HepG2 (cell line): ENCODE results near the gene NT5C2. TPM values are rescaled to one million over a fixed set of nuclear protein-coding genes. Genes with fewer than 3 reads are reported as not detected.

Experiments used
- ELF1 ChIP-seq: sonication (generic); formaldehyde crosslinking; IDR thresholded peaks from 2 replicates; pipeline ENCODE4 v1.4.0; 2020; ENCODE audit warnings: missing genetic modification reagents
- GPN1 ChIP-seq: sonication (generic); formaldehyde crosslinking; IDR thresholded peaks from 2 replicates; pipeline ENCODE4 v1.5.1; 2020; ENCODE audit warnings: missing genetic modification reagents, borderline replicate concordance
- HMG20A ChIP-seq: IDR thresholded peaks from 2 replicates; pipeline ENCODE4 v1.6.1; 2016; ENCODE audit warnings: borderline replicate concordance
- KLF11 ChIP-seq: IDR thresholded peaks from 2 replicates; pipeline ENCODE4 v1.6.1; 2016; ENCODE audit warnings: missing compliant biosample characterization
- MED13 ChIP-seq: sonication (generic); formaldehyde crosslinking; IDR thresholded peaks from 2 replicates; pipeline ENCODE4 v1.5.0; 2020; ENCODE audit warnings: missing genetic modification reagents
- MEIS1 ChIP-seq: sonication (generic); formaldehyde crosslinking; IDR thresholded peaks from 2 replicates; pipeline ENCODE4 v1.9.0; 2021; ENCODE audit warnings: mild to moderate bottlenecking, missing genetic modification reagents, moderate library complexity, borderline replicate concordance
- NFE2L2 ChIP-seq: fragments of 150-350 bp; IDR thresholded peaks from 2 replicates; pipeline ENCODE4 v1.6.1; 2014; ENCODE audit warnings: low read length
- PAF1 ChIP-seq: IDR thresholded peaks from 2 replicates; pipeline ENCODE4 v1.6.1; 2016; ENCODE audit warnings: missing genetic modification reagents, missing compliant biosample characterization
- PHF21A ChIP-seq: sonication (generic); formaldehyde crosslinking; IDR thresholded peaks from 2 replicates; pipeline ENCODE4 v1.5.0; 2020; ENCODE audit warnings: mild to moderate bottlenecking, missing genetic modification reagents
- POLR2AphosphoS5 ChIP-seq: IDR thresholded peaks from 2 replicates; pipeline ENCODE4 v1.6.1; 2012; ENCODE audit warnings: low read depth, low read length
- TGIF2 ChIP-seq: IDR thresholded peaks from 2 replicates; pipeline ENCODE4 v1.6.1; 2016; ENCODE audit warnings: control low read depth, missing compliant biosample characterization
- TOPORS ChIP-seq: sonication (generic); formaldehyde crosslinking; IDR thresholded peaks from 2 replicates; pipeline ENCODE4 v1.8.0; 2023; ENCODE audit warnings: mild to moderate bottlenecking, missing genetic modification reagents
- ZNF205 ChIP-seq: IDR thresholded peaks from 2 replicates; pipeline ENCODE4 v1.6.1; 2018; ENCODE audit warnings: missing biosample characterization, missing genetic modification reagents
- ZNF296 ChIP-seq: sonication (generic); formaldehyde crosslinking; conservative IDR thresholded peaks from 2 replicates; pipeline ENCODE4 v1.5.0; 2020; ENCODE audit warnings: mild to moderate bottlenecking, missing genetic modification reagents
- ZNF558 ChIP-seq: sonication (generic); formaldehyde crosslinking; IDR thresholded peaks from 2 replicates; pipeline ENCODE4 v1.9.0; 2022; ENCODE audit warnings: mild to moderate bottlenecking, missing genetic modification reagents, borderline replicate concordance
- polyA plus RNA-seq, 8 experiments: library from polyadenylated mRNA; depleted of rRNA in 3 of 8; stranded (reverse) in 7 of 8; unstranded in 1 of 8; fragments of >200 nt; fragmentation: Illumina TruSeq in 4 of 8; extraction: Trizol in 4 of 8; gene quantifications; 2 replicates each; pipeline versions ENCODE4 v1.2.1 to v1.2.3, GENCODE V29; 2011 to 2016; ENCODE audit warnings: low read depth in 4 of 8, missing spikeins in 1 of 8, mixed read lengths in 1 of 8; ENCODE audit not compliant: insufficient read depth in 1 of 8
- total RNA-seq, 5 experiments: library from RNA; depleted of rRNA; stranded (reverse); fragments of >200 nt; fragmentation: Illumina TruSeq; extraction: Trizol; gene quantifications; 2 replicates each; pipeline ENCODE4 v1.2.3, GENCODE V29; 2016; ENCODE audit warnings: low read depth in 1 of 5
- TF ChIP-seq, protein P1 (sequence below), 2 experiments: sonication (generic) in 1 of 2; formaldehyde crosslinking in 1 of 2; IDR thresholded peaks; 2 replicates each; pipeline versions ENCODE4 v1.6.1 to v1.9.0; 2014 to 2022; ENCODE audit warnings: antibody characterized with exemption in 1 of 2, borderline replicate concordance in 1 of 2, inconsistent platforms in 1 of 2, low read depth in 1 of 2, missing genetic modification reagents in 1 of 2
- TF ChIP-seq, protein P2 (sequence below): IDR thresholded peaks from 2 replicates; pipeline ENCODE4 v1.6.1; 2012; ENCODE audit warnings: low read length, improper control_type of control experiment
- TF ChIP-seq, protein P3 (sequence below): sonication (generic); formaldehyde crosslinking; IDR thresholded peaks from 2 replicates; pipeline ENCODE4 v1.4.0; 2020; ENCODE audit warnings: missing genetic modification reagents

NT5C2 gene
- total and polyA plus RNA-seq, 2 of the 13 experiments (the other 11 are each of a cell fraction or from before 2014, with no cell fraction given), result 40.6 to 55.2 TPM

DNA sequence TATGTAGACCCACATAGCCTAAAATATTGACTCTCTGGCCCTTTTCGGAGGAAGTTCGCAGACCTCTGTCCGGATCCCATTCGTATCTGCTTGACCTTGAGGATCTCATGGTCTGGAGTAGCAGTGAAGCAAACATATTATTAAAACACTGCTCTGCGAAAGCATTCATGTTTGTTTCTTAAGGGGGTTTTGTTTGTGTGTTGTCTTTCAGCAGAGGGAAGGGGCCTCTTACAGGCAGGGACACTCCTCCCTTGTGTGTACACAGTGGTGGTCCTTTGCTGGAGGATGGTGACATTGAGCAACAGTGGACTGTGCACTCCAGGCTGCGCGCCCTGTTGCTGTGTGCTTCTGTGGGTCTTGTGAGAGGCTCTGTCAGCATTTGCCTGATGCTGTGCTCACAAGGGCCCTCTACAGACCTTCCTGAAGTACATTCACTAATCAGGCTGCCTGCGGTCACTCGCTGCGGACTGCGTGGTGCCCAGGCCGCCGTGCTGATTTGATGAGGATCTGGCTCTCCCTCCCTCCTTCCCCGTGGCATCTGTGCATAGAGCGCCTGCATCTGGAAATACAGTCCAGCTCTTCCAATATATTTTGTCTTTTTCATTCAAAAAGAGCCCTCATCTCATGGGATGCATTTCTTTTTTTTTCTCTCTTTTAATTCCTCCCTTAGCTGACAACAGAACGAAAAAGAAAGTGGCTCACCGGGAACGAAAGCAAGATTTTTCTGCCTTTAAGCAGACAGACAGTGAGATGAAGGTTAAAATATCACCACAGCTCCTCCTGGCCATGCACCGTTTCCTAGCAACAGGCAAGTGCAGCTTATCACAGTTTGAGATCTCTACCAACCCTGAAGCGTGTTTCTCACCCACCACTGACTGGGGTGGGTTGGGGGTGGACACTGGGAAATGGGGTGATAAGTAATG is 139.2 kb downstream of the NT5C2 start (continued):
- TF ChIP-seq, protein P1, sequence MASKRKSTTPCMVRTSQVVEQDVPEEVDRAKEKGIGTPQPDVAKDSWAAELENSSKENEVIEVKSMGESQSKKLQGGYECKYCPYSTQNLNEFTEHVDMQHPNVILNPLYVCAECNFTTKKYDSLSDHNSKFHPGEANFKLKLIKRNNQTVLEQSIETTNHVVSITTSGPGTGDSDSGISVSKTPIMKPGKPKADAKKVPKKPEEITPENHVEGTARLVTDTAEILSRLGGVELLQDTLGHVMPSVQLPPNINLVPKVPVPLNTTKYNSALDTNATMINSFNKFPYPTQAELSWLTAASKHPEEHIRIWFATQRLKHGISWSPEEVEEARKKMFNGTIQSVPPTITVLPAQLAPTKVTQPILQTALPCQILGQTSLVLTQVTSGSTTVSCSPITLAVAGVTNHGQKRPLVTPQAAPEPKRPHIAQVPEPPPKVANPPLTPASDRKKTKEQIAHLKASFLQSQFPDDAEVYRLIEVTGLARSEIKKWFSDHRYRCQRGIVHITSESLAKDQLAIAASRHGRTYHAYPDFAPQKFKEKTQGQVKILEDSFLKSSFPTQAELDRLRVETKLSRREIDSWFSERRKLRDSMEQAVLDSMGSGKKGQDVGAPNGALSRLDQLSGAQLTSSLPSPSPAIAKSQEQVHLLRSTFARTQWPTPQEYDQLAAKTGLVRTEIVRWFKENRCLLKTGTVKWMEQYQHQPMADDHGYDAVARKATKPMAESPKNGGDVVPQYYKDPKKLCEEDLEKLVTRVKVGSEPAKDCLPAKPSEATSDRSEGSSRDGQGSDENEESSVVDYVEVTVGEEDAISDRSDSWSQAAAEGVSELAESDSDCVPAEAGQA (IDR thresholded peaks at IDR 0.05; ENCODE audit: low read depth), result peak; percentile 70; the same call in 1 of the 2 replicates
- TF ChIP-seq, protein P1 (CRISPR knock-in tag; IDR thresholded peaks at IDR 0.05; ENCODE audit: borderline replicate concordance), result 0 out of 2 replicates have a peak, but pooled peaks have one; percentile 27
- TF ChIP-seq ELF1 (CRISPR knock-in tag), result peak; percentile 57
- TF ChIP-seq NFE2L2, result no peak
- 0 out of 2 replicates have a peak, but pooled peaks have one; percentile 32 for TF ChIP-seq MEIS1
- peak; percentile 86 for TF ChIP-seq TGIF2
- TF ChIP-seq ZNF558 (CRISPR knock-in tag), result no peak; the same call in 1 of the 2 replicates
- peak; percentile 82 for TF ChIP-seq HMG20A
- TF ChIP-seq, protein P2, sequence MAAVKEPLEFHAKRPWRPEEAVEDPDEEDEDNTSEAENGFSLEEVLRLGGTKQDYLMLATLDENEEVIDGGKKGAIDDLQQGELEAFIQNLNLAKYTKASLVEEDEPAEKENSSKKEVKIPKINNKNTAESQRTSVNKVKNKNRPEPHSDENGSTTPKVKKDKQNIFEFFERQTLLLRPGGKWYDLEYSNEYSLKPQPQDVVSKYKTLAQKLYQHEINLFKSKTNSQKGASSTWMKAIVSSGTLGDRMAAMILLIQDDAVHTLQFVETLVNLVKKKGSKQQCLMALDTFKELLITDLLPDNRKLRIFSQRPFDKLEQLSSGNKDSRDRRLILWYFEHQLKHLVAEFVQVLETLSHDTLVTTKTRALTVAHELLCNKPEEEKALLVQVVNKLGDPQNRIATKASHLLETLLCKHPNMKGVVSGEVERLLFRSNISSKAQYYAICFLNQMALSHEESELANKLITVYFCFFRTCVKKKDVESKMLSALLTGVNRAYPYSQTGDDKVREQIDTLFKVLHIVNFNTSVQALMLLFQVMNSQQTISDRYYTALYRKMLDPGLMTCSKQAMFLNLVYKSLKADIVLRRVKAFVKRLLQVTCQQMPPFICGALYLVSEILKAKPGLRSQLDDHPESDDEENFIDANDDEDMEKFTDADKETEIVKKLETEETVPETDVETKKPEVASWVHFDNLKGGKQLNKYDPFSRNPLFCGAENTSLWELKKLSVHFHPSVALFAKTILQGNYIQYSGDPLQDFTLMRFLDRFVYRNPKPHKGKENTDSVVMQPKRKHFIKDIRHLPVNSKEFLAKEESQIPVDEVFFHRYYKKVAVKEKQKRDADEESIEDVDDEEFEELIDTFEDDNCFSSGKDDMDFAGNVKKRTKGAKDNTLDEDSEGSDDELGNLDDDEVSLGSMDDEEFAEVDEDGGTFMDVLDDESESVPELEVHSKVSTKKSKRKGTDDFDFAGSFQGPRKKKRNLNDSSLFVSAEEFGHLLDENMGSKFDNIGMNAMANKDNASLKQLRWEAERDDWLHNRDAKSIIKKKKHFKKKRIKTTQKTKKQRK, result no peak
- TF ChIP-seq PHF21A (CRISPR knock-in tag), result peak; percentile 92
- no peak for TF ChIP-seq ZNF296
- TF ChIP-seq, protein P3, sequence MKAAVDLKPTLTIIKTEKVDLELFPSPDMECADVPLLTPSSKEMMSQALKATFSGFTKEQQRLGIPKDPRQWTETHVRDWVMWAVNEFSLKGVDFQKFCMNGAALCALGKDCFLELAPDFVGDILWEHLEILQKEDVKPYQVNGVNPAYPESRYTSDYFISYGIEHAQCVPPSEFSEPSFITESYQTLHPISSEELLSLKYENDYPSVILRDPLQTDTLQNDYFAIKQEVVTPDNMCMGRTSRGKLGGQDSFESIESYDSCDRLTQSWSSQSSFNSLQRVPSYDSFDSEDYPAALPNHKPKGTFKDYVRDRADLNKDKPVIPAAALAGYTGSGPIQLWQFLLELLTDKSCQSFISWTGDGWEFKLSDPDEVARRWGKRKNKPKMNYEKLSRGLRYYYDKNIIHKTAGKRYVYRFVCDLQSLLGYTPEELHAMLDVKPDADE (CRISPR knock-in tag), result no peak
- no peak for TF ChIP-seq POLR2AphosphoS5
- TF ChIP-seq KLF11 (CRISPR knock-in tag), result peak; percentile 90; the same call in 1 of the 2 replicates
- TF ChIP-seq MED13, result peak; percentile 72; the same call in 1 of the 2 replicates
- 0 out of 2 replicates have a peak, but pooled peaks have one; percentile 52 for TF ChIP-seq TOPORS (CRISPR knock-in tag)
- no peak for TF ChIP-seq PAF1 (CRISPR knock-in tag)
- no peak for TF ChIP-seq GPN1
- peak; percentile 82 for TF ChIP-seq ZNF205 (CRISPR knock-in tag)
